HG03139 (cell line): ENCODE results near the gene MVB12B.

Source experiments
- ATAC-seq: cut with Tn5 transposase; IDR thresholded peaks from one replicate; pipeline ENCODE4 v1.9.1; 2021; ENCODE audit not compliant: unreplicated experiment

MVB12B gene

DNA sequence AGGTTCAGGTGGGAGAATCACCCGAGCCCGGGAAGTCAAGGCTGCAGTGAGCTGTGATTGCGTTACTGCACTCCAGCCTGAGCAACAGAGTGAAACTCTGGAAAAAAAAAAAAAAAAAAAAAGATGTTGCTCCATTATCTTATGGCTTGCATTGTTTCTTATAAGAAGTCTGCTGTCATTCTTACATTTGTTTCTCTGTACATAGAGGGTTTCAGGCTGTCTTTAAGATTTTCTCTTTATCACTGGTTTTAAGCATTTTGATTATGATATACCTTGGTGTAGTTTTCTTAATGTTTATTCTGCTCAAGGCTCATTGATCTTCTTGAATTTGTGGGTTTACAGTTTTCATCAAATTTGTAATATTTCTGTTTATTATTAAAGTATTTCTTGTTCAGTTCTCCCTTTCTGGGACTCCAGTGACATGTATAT is 35.2 kb downstream of the MVB12B start:
- no peak for ATAC-seq

DNA sequence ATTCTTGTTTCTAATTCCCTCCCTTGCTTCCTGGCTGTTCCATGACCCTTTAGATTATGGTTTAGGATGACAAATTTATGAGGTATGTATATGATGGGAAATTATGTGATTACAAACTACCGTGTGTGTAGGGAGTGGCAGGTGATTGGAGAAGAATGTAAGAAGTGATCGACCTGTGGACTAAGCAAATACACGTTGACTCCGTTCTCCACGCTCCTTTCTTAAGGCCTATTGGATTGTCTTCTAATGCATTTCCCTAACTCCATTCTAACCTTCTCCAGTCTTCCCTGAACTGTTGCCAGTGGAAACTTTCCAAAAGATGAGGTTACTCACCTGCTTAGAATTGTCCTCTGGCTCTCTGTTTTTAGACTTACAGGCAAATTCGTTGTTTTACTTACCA is 36.6 kb downstream of the MVB12B start:
- no peak for ATAC-seq

- no peak for ATAC-seq
Observed at GRCh38 chr9:126363847-126364671, 37.4 kb downstream of the MVB12B start.

DNA sequence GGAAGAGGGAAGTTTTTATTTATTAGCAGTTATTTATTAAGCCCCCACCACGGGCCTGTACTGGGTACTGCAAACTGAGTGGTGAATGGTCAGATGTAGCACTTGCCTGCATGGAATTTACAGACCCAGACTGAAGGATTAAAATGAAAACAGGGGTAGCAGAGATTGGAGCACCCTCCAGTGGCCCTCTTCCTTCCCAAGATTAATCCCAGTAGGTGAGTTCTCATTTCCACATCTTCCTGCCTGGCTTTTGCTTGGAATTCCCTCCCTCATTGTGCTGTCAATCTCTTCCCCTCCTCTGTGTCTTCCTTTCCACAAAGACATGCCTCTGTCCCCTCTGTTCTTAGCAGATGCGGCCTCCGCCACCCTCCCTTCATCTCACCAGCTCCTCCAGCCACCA is 39.2 kb downstream of the MVB12B start:
- no peak for ATAC-seq

GRCh38 chr9:126366366-126367011 is 39.9 kb downstream of the MVB12B start:
- ATAC-seq = no peak

DNA sequence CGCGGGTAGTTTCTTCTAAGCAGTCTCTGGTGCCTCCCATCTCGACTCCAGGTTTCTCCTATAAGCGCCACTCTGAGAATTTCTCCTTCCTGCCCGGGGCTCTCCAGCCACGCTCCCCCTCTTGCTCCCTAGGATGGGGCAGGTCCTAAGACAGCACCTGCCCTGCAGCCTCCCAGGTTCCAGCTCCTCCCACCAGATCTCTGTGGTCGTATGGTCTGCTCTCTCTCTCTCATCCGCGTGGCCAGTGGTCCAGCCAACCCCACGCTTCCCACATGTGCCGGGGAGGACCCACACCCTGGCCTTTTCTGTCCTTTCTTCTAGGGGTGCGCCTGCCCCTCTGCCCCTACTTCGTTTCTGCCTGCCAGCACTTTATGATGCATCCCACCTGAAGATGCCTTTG is 40.5 kb downstream of the MVB12B start:
- no peak for ATAC-seq

GRCh38 chr9:126367616-126368015 is 41.0 kb downstream of the MVB12B start:
- ATAC-seq = no peak

DNA sequence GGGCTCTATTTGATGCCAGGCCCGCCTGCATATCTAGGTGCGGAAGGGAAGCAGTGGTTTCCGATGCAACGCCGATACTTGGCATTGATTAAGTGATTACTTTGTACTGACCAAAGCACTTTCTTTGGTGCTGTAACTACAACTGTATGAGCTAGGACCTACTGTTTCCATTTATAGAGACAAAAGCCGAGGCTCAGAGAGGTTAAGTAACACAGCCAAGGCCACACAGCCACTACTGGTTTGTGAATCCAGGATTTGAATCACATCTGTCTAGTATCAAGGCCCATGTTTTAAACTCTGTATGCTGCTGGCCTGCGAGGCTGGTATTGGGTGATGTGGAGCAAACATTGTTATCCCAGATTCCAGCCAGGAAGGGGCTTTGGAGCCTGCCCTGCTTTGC is 41.4 kb downstream of the MVB12B start:
- no peak for ATAC-seq

DNA sequence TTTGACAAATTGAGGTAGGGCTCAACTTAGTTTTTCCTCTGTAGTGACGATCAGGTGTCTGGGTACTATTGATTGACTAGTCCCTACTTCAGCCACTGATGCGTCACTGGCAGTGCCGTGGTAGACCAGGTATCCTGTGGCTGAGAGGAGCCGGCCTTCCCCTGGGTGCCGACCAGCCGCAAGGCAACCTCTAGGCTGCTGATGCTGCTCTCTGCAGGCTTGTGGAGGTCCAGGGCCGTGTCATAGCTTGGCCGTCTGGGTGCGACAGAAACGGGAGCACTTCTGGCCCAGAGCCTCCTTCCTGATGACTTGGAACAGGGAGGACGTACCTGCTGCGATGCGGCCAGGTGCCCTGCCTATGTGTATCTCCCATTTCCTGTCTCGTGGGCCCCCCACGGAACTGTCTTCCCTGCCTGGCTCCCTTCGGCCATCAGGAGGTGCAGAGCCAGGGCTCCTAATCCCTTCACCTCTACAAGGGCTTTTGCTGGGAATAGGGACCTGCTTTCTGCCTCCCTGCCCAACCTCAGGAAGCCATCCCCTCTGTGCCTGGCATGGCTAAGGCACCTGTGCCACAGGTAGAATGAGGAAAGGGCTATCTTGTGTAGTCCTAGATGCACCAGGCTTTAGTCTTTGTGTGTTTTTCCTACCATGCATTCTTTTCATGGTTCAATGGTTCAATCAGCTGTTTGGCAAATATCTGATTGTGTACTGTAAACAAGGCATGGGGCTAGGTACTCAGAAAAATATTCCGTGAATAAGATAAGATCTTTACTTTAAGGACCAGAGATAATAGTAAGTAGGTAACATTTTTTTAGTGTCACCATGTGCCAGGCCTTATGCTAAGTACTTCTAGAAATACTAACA is 44.6 kb downstream of the MVB12B start:
- no peak for ATAC-seq

DNA sequence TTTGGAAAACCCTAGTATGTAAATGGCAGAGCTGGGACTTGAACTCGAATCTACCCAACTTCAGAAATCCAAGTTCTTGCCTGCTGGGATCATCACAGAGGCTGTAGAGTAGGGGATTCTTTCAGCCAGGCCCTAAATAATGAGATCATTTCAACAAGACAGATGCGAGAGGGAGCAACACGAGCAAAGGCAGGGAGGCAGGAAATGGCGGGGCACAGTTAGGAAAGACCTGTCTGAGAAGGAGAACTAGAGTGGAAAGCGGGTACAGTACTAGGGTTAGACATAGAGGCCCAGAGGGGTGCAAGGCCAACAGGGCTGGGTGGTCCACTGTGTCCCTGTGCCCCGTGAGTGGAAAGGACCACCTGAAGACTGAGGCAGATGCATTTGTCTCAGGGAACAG is 46.1 kb downstream of the MVB12B start:
- no peak for ATAC-seq

DNA sequence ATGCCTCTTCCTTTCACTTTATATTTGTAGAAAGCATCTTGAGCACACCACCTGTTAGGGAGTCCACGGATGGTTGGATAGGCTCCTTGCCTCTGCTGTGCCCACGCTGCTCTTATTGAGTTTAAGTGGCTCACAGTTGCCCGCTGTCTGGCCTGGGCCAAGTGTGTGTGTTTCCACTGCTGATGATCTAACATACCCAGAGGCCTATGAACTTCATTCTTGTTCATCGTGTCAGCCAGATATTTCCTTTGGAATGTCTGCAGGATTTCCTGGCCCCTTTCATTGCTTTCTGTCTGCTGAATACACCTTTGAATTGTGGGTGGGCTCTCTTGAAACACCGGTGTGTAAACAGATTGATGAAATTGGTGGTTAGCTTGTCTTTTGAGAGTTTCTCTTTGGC is 46.6 kb downstream of the MVB12B start:
- no peak for ATAC-seq

DNA sequence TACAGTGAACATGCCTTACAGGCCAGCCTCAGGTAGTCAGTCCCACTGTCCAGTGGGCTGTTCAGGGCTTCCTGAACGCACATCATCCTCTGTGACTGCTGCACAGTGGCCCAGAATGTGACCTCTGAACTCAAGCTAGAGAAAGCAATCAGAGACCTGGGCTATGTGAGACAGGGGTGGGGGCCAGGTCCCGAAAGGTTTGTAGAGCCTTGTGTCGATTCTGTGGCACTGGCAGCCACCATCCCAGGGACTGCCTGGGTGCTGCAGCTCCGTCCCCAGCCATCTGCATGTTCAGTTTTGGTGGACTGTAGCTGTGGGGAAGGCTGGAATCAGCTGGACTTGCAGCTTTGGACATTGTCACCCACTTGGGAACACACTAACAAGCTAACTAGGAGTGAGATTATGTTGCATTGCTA is 47.7 kb downstream of the MVB12B start:
- ATAC-seq = no peak

- no peak for ATAC-seq
Observed at GRCh38 chr9:126375386-126375785, 48.8 kb downstream of the MVB12B start.

GRCh38 chr9:126376311-126377175 is 49.9 kb downstream of the MVB12B start:
- ATAC-seq = no peak

DNA sequence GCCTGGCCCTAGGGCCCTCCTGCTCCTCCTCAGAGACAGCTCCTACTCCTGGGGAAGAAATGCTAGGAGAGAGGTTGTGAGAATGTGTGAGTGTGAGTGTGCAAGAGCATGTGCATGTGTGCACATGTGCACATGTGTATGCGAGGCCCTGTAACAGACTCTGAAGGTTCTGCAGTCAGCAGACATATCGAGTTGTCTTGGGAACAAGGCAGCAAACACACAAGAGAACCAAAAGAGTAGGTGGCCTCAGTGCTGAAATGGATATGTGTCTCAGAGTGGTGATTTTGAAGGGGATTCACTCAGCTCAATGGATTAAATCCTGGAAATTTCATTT is 50.5 kb downstream of the MVB12B start:
- ATAC-seq = no peak

DNA sequence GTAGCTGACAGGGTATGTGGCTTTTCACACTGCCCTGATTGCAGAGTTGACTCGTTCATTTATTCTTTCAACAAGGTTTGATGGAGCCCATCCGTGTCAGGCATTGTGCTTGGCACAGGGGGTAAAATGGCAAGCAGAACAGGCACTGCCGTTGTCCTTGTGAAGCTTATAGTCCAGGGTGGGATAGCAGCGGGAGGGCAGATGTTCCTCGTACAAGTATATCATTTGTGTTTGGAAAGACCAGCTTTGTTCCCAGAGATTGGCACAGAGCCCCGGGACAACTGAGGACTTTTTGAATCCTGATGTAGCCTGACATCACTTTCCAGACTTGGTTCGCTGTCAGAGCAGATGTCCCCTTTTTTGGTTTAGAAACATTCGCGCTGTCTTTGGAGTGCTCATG is 50.9 kb downstream of the MVB12B start:
- ATAC-seq = no peak

DNA sequence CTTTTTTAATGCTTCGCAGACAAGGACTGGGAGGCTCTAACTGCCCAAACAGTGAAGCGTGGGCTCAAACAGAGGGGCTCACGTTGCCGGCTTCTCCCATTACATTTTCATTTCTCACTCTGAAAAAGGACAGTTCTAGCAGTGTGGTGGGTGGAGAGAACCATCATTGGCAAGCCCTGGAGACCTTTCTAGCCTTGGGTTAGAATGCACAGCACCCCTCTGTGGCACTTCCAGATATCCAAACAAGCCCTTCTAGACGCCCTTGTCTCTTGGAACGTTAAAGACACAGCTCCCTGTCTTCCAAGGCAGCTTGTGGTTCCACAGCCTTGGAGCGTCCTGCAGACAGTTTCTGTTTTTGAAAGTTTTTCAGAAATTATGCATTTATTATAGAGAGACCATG is 52.1 kb downstream of the MVB12B start:
- no peak for ATAC-seq

GRCh38 chr9:126379661-126380360 is 53.2 kb downstream of the MVB12B start:
- no peak for ATAC-seq

GRCh38 chr9:126380447-126380846 is 53.8 kb downstream of the MVB12B start:
- ATAC-seq = no peak

DNA sequence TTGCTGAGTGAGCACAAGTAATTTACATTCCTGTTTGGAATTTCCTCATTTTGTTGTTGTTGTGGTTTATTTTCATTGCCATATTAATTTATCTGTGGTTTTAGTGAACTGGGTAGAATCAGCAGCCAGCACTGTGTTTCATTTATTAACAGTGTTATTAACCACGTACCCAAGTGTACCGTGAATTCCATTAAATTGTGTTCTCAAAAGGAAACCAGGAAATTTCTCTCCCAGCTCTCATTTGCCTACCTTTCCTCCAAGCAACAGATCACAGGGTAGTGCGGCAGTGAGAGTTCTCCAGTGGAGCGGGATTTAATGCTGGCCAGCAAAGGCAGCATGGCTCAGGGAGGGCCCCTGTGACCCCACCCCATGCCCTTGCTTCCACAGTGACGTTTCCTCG is 54.6 kb downstream of the MVB12B start:
- no peak for ATAC-seq
